SK-N-MC (cell line): ENCODE results near the gene CHPF.

Experiments
- EZH2 ChIP-seq: fragments of 200-600 bp; sonication (generic); IDR thresholded peaks from one replicate; pipeline ENCODE4 v1.6.1; 2017; ENCODE audit warnings: antibody characterized with exemption
- POLR2AphosphoS5 ChIP-seq: IDR thresholded peaks from 2 replicates; pipeline ENCODE4 v1.6.1; 2012; ENCODE audit warnings: mild to moderate bottlenecking, low read depth, low read length, borderline replicate concordance

DNA sequence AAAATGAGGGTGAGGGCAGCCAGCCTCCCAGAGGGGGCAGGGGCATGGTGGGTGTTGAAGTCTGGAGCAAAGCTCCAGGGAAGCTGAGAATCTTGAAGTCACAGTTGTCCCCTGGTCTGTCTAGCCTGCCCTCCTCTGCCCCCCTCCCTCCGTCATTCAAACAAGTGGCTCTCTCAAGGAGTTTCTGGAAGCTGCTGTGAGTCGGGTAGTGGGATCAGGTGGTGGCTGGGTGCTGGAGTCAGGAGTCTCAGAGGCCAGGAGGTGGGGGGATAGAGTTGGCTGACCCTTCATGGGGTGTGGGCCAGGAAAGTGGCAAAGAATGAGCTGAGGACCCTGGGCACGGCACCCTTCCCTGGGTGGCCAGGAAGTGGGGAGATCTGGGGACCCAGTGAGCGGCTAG is 29.8 kb downstream of the CHPF start:
- TF ChIP-seq POLR2AphosphoS5: no peak
- TF ChIP-seq EZH2: no peak
